OCI-LY7 (cell line): ENCODE results near the gene SLC37A1.

Experiments
- EZH2phosphoT487 ChIP-seq: fragments of 200-600 bp; sonication (generic); IDR thresholded peaks from 2 replicates; pipeline ENCODE4 v1.6.1; 2018; ENCODE audit warnings: low read depth, borderline replicate concordance, mild to moderate bottlenecking, mixed run types, antibody characterized with exemption, low read length, moderate library complexity, mixed read lengths
- TF ChIP-seq, protein P1 (sequence below): fragments of 200-600 bp; sonication (generic); conservative IDR thresholded peaks from 2 replicates; pipeline ENCODE4 v1.5.1; 2014; ENCODE audit warnings: mild to moderate bottlenecking, antibody characterized with exemption, low read length, moderate library complexity, mixed read lengths

DNA sequence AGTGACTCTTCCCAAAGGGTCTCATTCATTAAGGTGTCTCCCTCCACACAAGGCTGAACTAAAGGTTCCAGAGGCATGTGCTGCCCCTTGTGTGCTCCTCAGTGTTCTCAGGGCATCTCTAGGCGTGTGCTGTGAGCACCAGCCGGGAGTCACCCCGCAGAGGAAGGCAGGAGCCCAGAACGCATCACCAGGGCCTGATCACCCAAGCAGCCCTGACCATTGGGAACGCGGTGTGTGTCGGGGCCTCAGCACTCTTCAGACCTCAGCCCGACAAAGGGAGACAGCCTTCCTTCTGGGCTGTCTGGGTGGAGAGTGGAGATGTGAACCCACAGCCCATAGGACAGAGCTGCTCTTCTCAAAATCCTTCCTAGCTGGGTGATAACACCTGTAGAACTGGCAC lies 9.1 kb downstream of the SLC37A1 start:
- no peak for TF ChIP-seq EZH2phosphoT487
- TF ChIP-seq, protein P1, sequence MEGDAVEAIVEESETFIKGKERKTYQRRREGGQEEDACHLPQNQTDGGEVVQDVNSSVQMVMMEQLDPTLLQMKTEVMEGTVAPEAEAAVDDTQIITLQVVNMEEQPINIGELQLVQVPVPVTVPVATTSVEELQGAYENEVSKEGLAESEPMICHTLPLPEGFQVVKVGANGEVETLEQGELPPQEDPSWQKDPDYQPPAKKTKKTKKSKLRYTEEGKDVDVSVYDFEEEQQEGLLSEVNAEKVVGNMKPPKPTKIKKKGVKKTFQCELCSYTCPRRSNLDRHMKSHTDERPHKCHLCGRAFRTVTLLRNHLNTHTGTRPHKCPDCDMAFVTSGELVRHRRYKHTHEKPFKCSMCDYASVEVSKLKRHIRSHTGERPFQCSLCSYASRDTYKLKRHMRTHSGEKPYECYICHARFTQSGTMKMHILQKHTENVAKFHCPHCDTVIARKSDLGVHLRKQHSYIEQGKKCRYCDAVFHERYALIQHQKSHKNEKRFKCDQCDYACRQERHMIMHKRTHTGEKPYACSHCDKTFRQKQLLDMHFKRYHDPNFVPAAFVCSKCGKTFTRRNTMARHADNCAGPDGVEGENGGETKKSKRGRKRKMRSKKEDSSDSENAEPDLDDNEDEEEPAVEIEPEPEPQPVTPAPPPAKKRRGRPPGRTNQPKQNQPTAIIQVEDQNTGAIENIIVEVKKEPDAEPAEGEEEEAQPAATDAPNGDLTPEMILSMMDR = no peak
